Lower lobe of right lung (tissue), 2 donors: ENCODE results near the gene TUBB1. TPM values are rescaled to one million over a fixed set of nuclear protein-coding genes. Genes with fewer than 3 reads are reported as not detected.

Experiments
- ATAC-seq, 2 donors: fragments of 200-7000 bp; cut with Tn5 transposase; one replicate each; pipeline ENCODE4 v1.9.1; 2020 to 2022; ENCODE audit warnings: mild to moderate bottlenecking in 2 of 2, moderate library complexity in 2 of 2
- DNase-seq: peaks from one replicate; pipeline ENCODE4 v3.0.0-alpha.2; 2020
- H3K27ac ChIP-seq: fragments of 200-600 bp; one replicate; pipeline ENCODE4 v1.8.0; 2022
- H3K27me3 ChIP-seq: fragments of 200-600 bp; one replicate; pipeline ENCODE4 v1.8.0; 2022; ENCODE audit warnings: low read depth
- H3K36me3 ChIP-seq: fragments of 200-600 bp; one replicate; pipeline ENCODE4 v1.8.0; 2022; ENCODE audit warnings: mild to moderate bottlenecking
- H3K4me1 ChIP-seq: fragments of 200-600 bp; one replicate; pipeline ENCODE4 v1.8.0; 2022
- H3K4me3 ChIP-seq: fragments of 200-600 bp; one replicate; pipeline ENCODE4 v1.8.0; 2022; ENCODE audit warnings: mild to moderate bottlenecking
- H3K9me3 ChIP-seq: fragments of 200-600 bp; one replicate; pipeline ENCODE4 v1.8.0; 2022
- CTCF ChIP-seq: fragments of 200-600 bp; IDR thresholded peaks from one replicate; pipeline ENCODE4 v1.8.0; 2022; ENCODE audit warnings: antibody characterized with exemption, mild to moderate bottlenecking
- intact Hi-C: fragments of 100-400 bp; cut with DNase I; formaldehyde crosslinking; loops from one replicate; pipeline ENCODE4 v1.11.0; 2022
- total RNA-seq: library from RNA; stranded (reverse); fragmentation: NEBNext Ultra II Directional; extraction: Animal tissue kit (Norgen Biotek cat#: 25700); gene quantifications from one replicate; pipeline ENCODE4 v1.2.1, GENCODE V29; 2021
- donor health status: DM: no; HTN: yes; CAD: no; lungs with severe emphysema.

The TUBB1 gene
- total RNA-seq, 1 donor from 2014 or later: 6.5 TPM

GRCh38 chr20:58991715-58992114 lies 27.5 kb upstream of the TUBB1 start:
- Histone ChIP-seq H3K9me3 (no peaks in the 10 kb centered on the region), H3K27me3 (no peaks in the 10 kb centered on the region), H3K27ac (no peak overlapping the region), H3K36me3 (peaks cover 100% of the 10 kb centered on the region), H3K4me3 (no peak overlapping the region), H3K4me1 (no peaks in the 10 kb centered on the region)
- no peak for TF ChIP-seq CTCF
- DNase-seq (no peak), ATAC-seq (no peak)
- intact Hi-C loops: no loop called here

GRCh38 chr20:58992911-58993310 lies 26.3 kb upstream of the TUBB1 start:
- H3K27ac ChIP-seq: no peak overlapping the region
- TF ChIP-seq CTCF: no peak
- H3K9me3 ChIP-seq: no peaks in the 10 kb centered on the region
- H3K4me3 ChIP-seq: no peak overlapping the region
- H3K36me3 ChIP-seq: peaks cover 100% of the 10 kb centered on the region
- ATAC-seq (no peak), DNase-seq (no peak)
- no peaks in the 10 kb centered on the region for H3K4me1 ChIP-seq
- intact Hi-C loops: no loop called here
- H3K27me3 ChIP-seq: no peaks in the 10 kb centered on the region

- TF ChIP-seq CTCF: no peak
- Histone ChIP-seq H3K27ac (no peak overlapping the region), H3K9me3 (no peaks in the 10 kb centered on the region), H3K4me3 (no peak overlapping the region), H3K36me3 (peaks cover 100% of the 10 kb centered on the region), H3K4me1 (no peaks in the 10 kb centered on the region), H3K27me3 (no peaks in the 10 kb centered on the region)
- intact Hi-C loops: no loop called here
- ATAC-seq (no peak), DNase-seq (no peak)
Measured at GRCh38 chr20:58993332-58994248, 25.6 kb upstream of the TUBB1 start.

- Histone ChIP-seq H3K9me3 (no peaks in the 10 kb centered on the region), H3K36me3 (peaks cover 100% of the 10 kb centered on the region), H3K4me3 (no peak overlapping the region), H3K27ac (no peak overlapping the region), H3K4me1 (no peaks in the 10 kb centered on the region), H3K27me3 (no peaks in the 10 kb centered on the region)
- intact Hi-C loops: no loop called here
- no peak for TF ChIP-seq CTCF
- DNase-seq: no peak
- ATAC-seq: no peak
Measured at GRCh38 chr20:58994390-58995159, 24.7 kb upstream of the TUBB1 start.

- no peaks in the 10 kb centered on the region for H3K9me3 ChIP-seq
Measured at GRCh38 chr20:58995461-58996225, 23.6 kb upstream of the TUBB1 start.

More at GRCh38 chr20:58995461-58996225, 23.6 kb upstream of the TUBB1 start:
- intact Hi-C loops: no loop called here
- no peak for DNase-seq
- no peak for TF ChIP-seq CTCF
- no peaks in the 10 kb centered on the region for H3K27me3 ChIP-seq
- no peaks in the 10 kb centered on the region for H3K4me1 ChIP-seq
- H3K27ac ChIP-seq: no peak overlapping the region
- peaks cover 98% of the 10 kb centered on the region for H3K36me3 ChIP-seq
- no peak overlapping the region for H3K4me3 ChIP-seq
- peak in 1 of 2 donors; percentile 38 for ATAC-seq
